Activated CD4-positive, alpha-beta T cell treated with anti-CD3 and anti-CD28 coated beads, Interleukin-2, amount 50 U/mL, for 48 hours (primary cell): Measurements from ENCODE around the gene DOCK7.
"Not testable (repeated sequence)": the region's sequence is repeated elsewhere in the genome, so short reads cannot be mapped to it uniquely, and the experiment has no call there.

ENCODE experiments used
- DNase-seq, 2 experiments: peaks; one replicate each; pipeline ENCODE4 v3.0.0-alpha.2; 2020

The DOCK7 gene

GRCh38 chr1:62527346-62527745 lies 160.8 kb downstream of the DOCK7 start:
- DNase-seq = not testable (repeated sequence)

- no peak for DNase-seq
Observed at GRCh38 chr1:62523860-62524259, 164.3 kb downstream of the DOCK7 start.

- DNase-seq = no peak
Observed at GRCh38 chr1:62516600-62516999, 171.6 kb downstream of the DOCK7 start.

- no peak for DNase-seq
Observed at GRCh38 chr1:62514746-62515423, 173.3 kb downstream of the DOCK7 start.

GRCh38 chr1:62513013-62513412 lies 175.2 kb downstream of the DOCK7 start:
- no peak for DNase-seq

- no peak for DNase-seq
Observed at GRCh38 chr1:62509028-62509427, 179.2 kb downstream of the DOCK7 start.

- DNase-seq = no peak
Observed at GRCh38 chr1:62508187-62508758, 179.9 kb downstream of the DOCK7 start.

GRCh38 chr1:62500210-62500609 lies 188.0 kb downstream of the DOCK7 start:
- DNase-seq = no peak

GRCh38 chr1:62494137-62494536 lies 194.0 kb downstream of the DOCK7 start:
- no peak for DNase-seq

- DNase-seq = no peak
Observed at GRCh38 chr1:62493656-62494055, 194.5 kb downstream of the DOCK7 start.

GRCh38 chr1:62492521-62492920 lies 195.7 kb downstream of the DOCK7 start:
- DNase-seq = no peak

- DNase-seq = no peak
Observed at GRCh38 chr1:62487956-62488355, 200.2 kb downstream of the DOCK7 start.

GRCh38 chr1:62484824-62485468 lies 203.2 kb downstream of the DOCK7 start:
- DNase-seq = no peak

- DNase-seq = no peak
Observed at GRCh38 chr1:62481681-62482080, 206.5 kb downstream of the DOCK7 start.

- DNase-seq = no peak
Observed at GRCh38 chr1:62476525-62477219, 211.5 kb downstream of the DOCK7 start.

GRCh38 chr1:62467092-62467491 lies 221.1 kb downstream of the DOCK7 start:
- no peak for DNase-seq

- DNase-seq = no peak
Observed at GRCh38 chr1:62462370-62462769, 225.8 kb downstream of the DOCK7 start.

GRCh38 chr1:62457955-62458354 lies 230.2 kb downstream of the DOCK7 start:
- no peak for DNase-seq

- DNase-seq = no peak
Observed at GRCh38 chr1:62452951-62453350, 235.2 kb downstream of the DOCK7 start.

- DNase-seq = no peak
Observed at GRCh38 chr1:62450301-62450700, 237.9 kb downstream of the DOCK7 start.

- no peak for DNase-seq
Observed at GRCh38 chr1:62448221-62448933, 239.8 kb downstream of the DOCK7 start.

- no peak for DNase-seq
Observed at GRCh38 chr1:62444701-62445100, 243.5 kb downstream of the DOCK7 start.
